HG02610 (cell line): ENCODE data around the gene APLP1.
"Not testable (repeated sequence)": the region's sequence is repeated elsewhere in the genome, so short reads cannot be mapped to it uniquely, and the experiment has no call there.

Source experiments
- ATAC-seq: cut with Tn5 transposase; IDR thresholded peaks from one replicate; pipeline ENCODE4 v1.9.1; 2021; ENCODE audit warnings: mild to moderate bottlenecking, moderate library complexity; ENCODE audit not compliant: unreplicated experiment

The APLP1 gene

GRCh38 chr19:35868172-35868822 lies at the start of gene APLP1:
APLP1 (plus strand) TSS chr19:35868574; CDS start chr19:35868637, 63 bp downstream.
- ATAC-seq = no peak

GRCh38 chr19:35822579-35822978 lies 45.8 kb upstream of the APLP1 start:
- no peak for ATAC-seq

- no peak for ATAC-seq
Measured at GRCh38 chr19:35824150-35824549, 44.2 kb upstream of the APLP1 start.

GRCh38 chr19:35828692-35829301 lies 39.6 kb upstream of the APLP1 start:
- no peak for ATAC-seq

- no peak for ATAC-seq
Measured at GRCh38 chr19:35830986-35831385, 37.4 kb upstream of the APLP1 start.

GRCh38 chr19:35832054-35832453 lies 36.3 kb upstream of the APLP1 start:
- no peak for ATAC-seq

GRCh38 chr19:35833972-35834371 lies 34.4 kb upstream of the APLP1 start:
- no peak for ATAC-seq

GRCh38 chr19:35836096-35836495 lies 32.3 kb upstream of the APLP1 start:
- not testable (repeated sequence) for ATAC-seq

GRCh38 chr19:35841961-35842595 lies 26.3 kb upstream of the APLP1 start:
- no peak for ATAC-seq

GRCh38 chr19:35842666-35843272 lies 25.6 kb upstream of the APLP1 start:
- ATAC-seq = no peak

- ATAC-seq = no peak
Measured at GRCh38 chr19:35843676-35844481, 24.5 kb upstream of the APLP1 start.

- ATAC-seq = no peak
Measured at GRCh38 chr19:35844482-35845214, 23.7 kb upstream of the APLP1 start.

GRCh38 chr19:35845215-35846037 lies 22.9 kb upstream of the APLP1 start:
- no peak for ATAC-seq

- no peak for ATAC-seq
Measured at GRCh38 chr19:35846038-35846668, 22.2 kb upstream of the APLP1 start.

GRCh38 chr19:35847911-35848310 lies 20.5 kb upstream of the APLP1 start:
- ATAC-seq = no peak

GRCh38 chr19:35848486-35848885 lies 19.9 kb upstream of the APLP1 start:
- no peak for ATAC-seq

GRCh38 chr19:35848919-35849505 lies 19.4 kb upstream of the APLP1 start:
- ATAC-seq = no peak

- no peak for ATAC-seq
Measured at GRCh38 chr19:35851213-35852028, 17.0 kb upstream of the APLP1 start.
